ENCODE measurements around the gene KLHL22. TPM values are rescaled to one million over a fixed set of nuclear protein-coding genes. Genes with fewer than 3 reads are reported as not detected.
"Not testable (repeated sequence)": the region's sequence is repeated elsewhere in the genome, so short reads cannot be mapped to it uniquely, and the experiment has no call there.

The KLHL22 gene
- total RNA-seq, 6 donors from 2014 or later = 17.5 to 48.2 (median 22.7) TPM

DNA sequence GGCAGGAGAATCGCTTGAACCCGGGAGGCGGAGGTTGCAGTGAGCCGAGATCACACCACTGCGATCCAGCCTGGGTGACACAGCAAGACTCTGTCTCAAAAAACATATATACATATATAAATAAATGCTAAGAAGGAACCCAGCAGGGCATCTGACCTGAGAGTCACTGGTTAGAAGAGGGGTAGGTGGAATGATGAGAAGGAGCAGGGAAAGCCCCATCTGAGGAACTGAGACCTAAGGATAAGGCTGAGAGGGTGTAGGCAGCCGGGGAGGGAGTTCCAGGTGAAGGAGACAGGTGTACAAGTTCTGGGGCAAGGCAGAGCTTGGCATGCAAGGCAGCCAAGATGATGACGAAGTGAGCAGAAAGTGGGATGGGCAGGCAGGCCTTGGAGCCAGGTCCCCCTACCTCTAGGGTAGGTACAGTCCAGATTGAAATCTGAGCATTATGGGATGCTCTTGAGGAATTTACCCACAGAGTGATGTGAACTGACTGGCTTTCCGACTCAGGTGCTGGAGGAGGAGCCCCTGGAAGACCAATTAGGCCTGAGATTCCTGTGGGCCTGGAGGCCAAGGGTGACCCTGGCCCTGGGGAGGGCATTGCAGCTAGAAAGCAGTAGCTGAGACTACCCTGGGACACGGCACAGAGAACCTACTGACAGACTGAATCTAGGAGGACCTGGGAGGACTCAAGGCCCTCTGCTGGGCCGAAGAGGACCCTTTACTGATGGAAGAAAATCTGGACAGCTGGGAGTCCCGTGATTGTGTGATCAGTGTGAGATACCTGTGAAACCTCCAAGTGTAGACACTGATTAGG lies 22.8 kb downstream of the KLHL22 start:
- WGBS, 2 donors = 84 to 90% methylated on average over 10 to 11 of the region's 11 CpGs
- H3K36me3 ChIP-seq = peaks cover 0 to 14% (median 6%) of the 10 kb centered on the region in 4 donors
- H3K4me3 ChIP-seq = no peak overlapping the region
- no peaks in the 10 kb centered on the region for H3K9me3 ChIP-seq
- H3K27ac ChIP-seq = no peak overlapping the region
- no peak for TF ChIP-seq POLR2A (IDR thresholded peaks at IDR 0.05)
- TF ChIP-seq POLR2AphosphoS5 (IDR thresholded peaks at IDR 0.05) = no peak
- TF ChIP-seq EP300 (IDR thresholded peaks at IDR 0.05) = no peak
- TF ChIP-seq CTCF (IDR thresholded peaks at IDR 0.05) = no peak
- H3K27me3 ChIP-seq = no peaks in the 10 kb centered on the region
- DNase-seq (no peak), ATAC-seq (ENCODE audit: low FRiP score in 2 of 2) (no peak)
- H3K4me1 ChIP-seq = no peaks in the 10 kb centered on the region

DNA sequence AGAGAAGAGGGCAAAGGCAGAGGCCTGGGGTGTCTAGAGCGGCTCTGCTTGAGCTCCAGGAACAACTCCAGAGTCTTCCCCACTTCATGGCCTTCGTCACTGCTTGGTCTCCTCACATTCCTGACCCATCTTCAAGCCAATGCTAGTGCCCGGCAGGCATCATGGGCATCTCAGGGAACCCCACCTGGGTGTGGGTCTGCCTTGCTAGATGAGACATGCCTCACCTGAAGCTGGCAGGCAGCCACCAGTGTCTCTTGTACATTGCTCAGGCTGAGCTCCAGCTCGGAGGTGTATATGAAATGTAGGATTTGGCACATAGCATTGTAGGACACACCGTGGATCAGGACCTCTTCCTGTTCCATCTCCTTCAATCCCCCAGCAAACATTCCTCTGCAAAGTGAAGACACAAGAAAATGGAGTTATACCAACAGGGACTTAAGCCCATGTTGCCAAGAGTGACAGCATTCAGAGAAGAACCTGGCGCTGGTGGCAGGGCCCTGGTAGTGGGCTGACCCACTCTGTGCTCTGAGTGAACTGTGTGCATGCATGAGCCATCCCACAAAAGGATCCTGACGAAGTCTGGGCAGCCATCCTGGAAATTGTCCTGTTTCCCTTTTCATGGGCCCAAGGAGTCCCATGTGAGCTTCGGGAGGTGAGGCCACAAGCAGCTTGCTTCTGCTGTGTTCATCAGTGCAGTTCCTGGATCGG lies 24.3 kb downstream of the KLHL22 start:
- no peak overlapping the region for H3K4me3 ChIP-seq
- peaks cover 0 to 14% (median 6%) of the 10 kb centered on the region in 4 donors for H3K36me3 ChIP-seq
- peaks cover 0 to 3% (median 1%) of the 10 kb centered on the region in 4 donors for H3K4me1 ChIP-seq
- TF ChIP-seq POLR2AphosphoS5 (IDR thresholded peaks at IDR 0.05) (no peak), EP300 (IDR thresholded peaks at IDR 0.05) (no peak), POLR2A (IDR thresholded peaks at IDR 0.05) (no peak), CTCF (IDR thresholded peaks at IDR 0.05) (no peak)
- no peaks in the 10 kb centered on the region for H3K9me3 ChIP-seq
- WGBS, 2 donors = 93 to 94% methylated on average over 8 to 9 of the region's 9 CpGs
- no peak for DNase-seq
- ATAC-seq (ENCODE audit: low FRiP score in 2 of 2) = no peak
- no peaks in the 10 kb centered on the region for H3K27me3 ChIP-seq
- no peak overlapping the region for H3K27ac ChIP-seq

DNA sequence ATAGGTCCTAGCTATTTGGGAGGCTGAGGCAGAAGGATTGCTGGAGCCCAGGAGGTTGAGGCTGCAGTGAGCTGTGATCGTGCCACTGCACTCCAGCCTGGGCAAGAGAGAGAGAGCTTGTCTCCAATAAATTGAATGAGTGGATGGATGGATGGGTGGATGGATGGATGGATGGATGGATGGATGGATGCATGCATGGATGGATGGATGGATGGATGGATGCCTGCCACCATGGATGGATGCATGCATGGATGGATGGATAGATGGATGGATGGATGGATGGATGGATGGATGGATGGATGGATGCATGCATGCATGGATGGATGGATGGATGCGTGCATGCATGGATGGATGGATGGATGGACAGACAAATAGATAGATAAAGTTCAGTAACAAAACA lies 25.1 kb downstream of the KLHL22 start:
- H3K4me1 ChIP-seq; H3K27me3 ChIP-seq; H3K9me3 ChIP-seq; H3K27ac ChIP-seq; ATAC-seq (ENCODE audit: low FRiP score in 2 of 2); H3K4me3 ChIP-seq; DNase-seq: not testable (repeated sequence)
- H3K36me3 ChIP-seq = peaks cover 0 to 14% (median 6%) of the 10 kb centered on the region in 4 donors
- 93 to 97% methylated on average over 2 of the region's 2 CpGs for WGBS, 2 donors

DNA sequence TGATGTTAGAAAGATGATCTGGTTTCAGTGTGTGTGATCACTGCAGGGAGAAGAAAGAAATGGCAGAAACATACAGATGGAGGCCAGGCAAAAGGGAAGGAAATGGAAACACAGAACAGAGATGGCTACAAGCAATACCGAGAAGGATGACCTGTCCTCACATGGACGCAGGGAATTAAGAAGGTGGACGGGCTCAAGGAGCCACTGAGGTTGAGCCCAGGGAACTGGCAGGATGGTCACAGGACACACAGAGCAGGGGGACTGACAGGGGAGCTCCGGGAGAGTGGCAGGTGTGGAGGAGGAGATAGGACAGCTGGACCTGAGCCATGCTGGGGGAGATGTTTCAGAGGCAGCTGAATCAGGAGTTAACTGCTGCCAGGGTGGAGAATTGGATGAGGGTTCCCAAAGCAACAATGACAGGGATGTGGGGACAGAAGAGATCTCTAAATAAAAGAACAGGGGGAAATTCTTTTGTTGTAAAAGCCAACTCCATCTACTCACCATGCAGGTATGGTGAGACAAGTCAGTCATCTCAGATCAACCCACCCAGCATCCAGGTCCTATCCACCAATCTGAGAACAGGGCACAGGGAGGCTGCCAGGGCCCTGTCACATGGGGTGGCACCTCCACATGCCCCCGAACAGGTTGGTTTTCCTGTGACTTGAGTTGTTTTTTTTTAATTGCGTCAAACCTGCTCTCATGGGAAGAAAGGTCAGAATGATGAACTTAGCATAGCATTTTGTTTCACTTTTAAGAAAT lies 26.3 kb downstream of the KLHL22 start:
- peaks cover 0 to 24% (median 15%) of the 10 kb centered on the region in 4 donors for H3K36me3 ChIP-seq
- no peak overlapping the region for H3K27ac ChIP-seq
- H3K27me3 ChIP-seq = no peaks in the 10 kb centered on the region
- H3K9me3 ChIP-seq = no peaks in the 10 kb centered on the region
- WGBS, 2 donors = 88 to 90% methylated on average over 6 of the region's 6 CpGs
- H3K4me3 ChIP-seq = no peak overlapping the region
- no peak for TF ChIP-seq CTCF (IDR thresholded peaks at IDR 0.05)
- no peak for TF ChIP-seq EP300 (IDR thresholded peaks at IDR 0.05)
- no peak for TF ChIP-seq POLR2AphosphoS5 (IDR thresholded peaks at IDR 0.05)
- TF ChIP-seq POLR2A (IDR thresholded peaks at IDR 0.05) = no peak
- DNase-seq = no peak
- peaks cover 0 to 5% (median 4%) of the 10 kb centered on the region in 4 donors for H3K4me1 ChIP-seq
- no peak for ATAC-seq (ENCODE audit: low FRiP score in 2 of 2)
